Body of pancreas (tissue), 4 donors: ENCODE measurements around the gene CIPC. TPM values are rescaled to one million over a fixed set of nuclear protein-coding genes. Genes with fewer than 3 reads are reported as not detected.
A peak's percentile ranks its signal among the peaks of the same experiment; 100 is the strongest.

Source experiments
- ATAC-seq: fragments of 150-250 bp; one replicate; pipeline ENCODE4 v1.9.1; 2016
- DNase-seq, 4 donors: peaks; one replicate each; pipeline ENCODE4 v3.0.0-alpha.2; 2019
- H3K27ac ChIP-seq, 4 donors: fragments of 200-600 bp; sonication (generic); 1 replicate in 3 of 4; 2 replicates in 1 of 4; pipeline versions ENCODE4 v1.5.1 to v1.6.1; 2016 to 2019; ENCODE audit warnings: mild to moderate bottlenecking in 1 of 4, mixed read lengths in 1 of 4, moderate library complexity in 1 of 4
- H3K27me3 ChIP-seq, 2 donors: fragments of 200-600 bp; sonication (generic); one replicate each; pipeline ENCODE4 v1.6.0; 2016; ENCODE audit warnings: mild to moderate bottlenecking in 1 of 2
- H3K36me3 ChIP-seq, 2 donors: fragments of 200-600 bp; sonication (generic); replicated peaks in 1 of 2; 2 replicates each; pipeline ENCODE4 v1.5.1; 2016; ENCODE audit warnings: low read depth in 2 of 2; ENCODE audit not compliant: insufficient read depth in 1 of 2
- H3K4me1 ChIP-seq: fragments of 200-600 bp; sonication (generic); one replicate; pipeline ENCODE4 v1.6.0; 2016
- H3K4me3 ChIP-seq, 2 donors: fragments of 200-600 bp; sonication (generic); 1 replicate in 1 of 2; 2 replicates in 1 of 2; pipeline ENCODE4 v1.5.1; 2016 to 2019
- H3K9me3 ChIP-seq, 3 donors: fragments of 200-600 bp; sonication (generic); 1 replicate in 2 of 3; 2 replicates in 1 of 3; pipeline ENCODE4 v1.5.1; 2016
- CTCF ChIP-seq, 7 experiments: fragments of 450-650 bp in 4 of 7; fragments of 200-600 bp in 3 of 7; sonication (generic) in 3 of 7; IDR thresholded peaks; one replicate each; pipeline ENCODE4 v1.5.1; 2016 to 2019; ENCODE audit warnings: antibody characterized with exemption in 7 of 7
- POLR2A ChIP-seq, 3 donors: fragments of 450-650 bp; IDR thresholded peaks; one replicate each; pipeline ENCODE4 v1.6.1; 2016; ENCODE audit warnings: antibody characterized with exemption in 3 of 3, mild to moderate bottlenecking in 2 of 3
- WGBS, 2 donors: methylation state at CpG; one replicate each; pipeline ENCODE4 v1.1.5; 2017; 5-methylcytosine and 5-hydroxymethylcytosine counted together
- intact Hi-C: fragments of 100-400 bp; cut with DNase I; formaldehyde crosslinking; loops from one replicate; pipeline ENCODE4 v1.15.1; 2023
- total RNA-seq, 2 donors: library from RNA; depleted of rRNA; stranded (reverse); fragments of >200 nt; gene quantifications; one replicate each; pipeline ENCODE4 v1.1.0, GENCODE V29; 2016

CIPC gene
- total RNA-seq, 2 donors from 2014 or later, result 13.7 to 17.1 TPM

- Histone ChIP-seq H3K9me3 (no peaks in the 10 kb centered on the region), H3K27me3 (no peaks in the 10 kb centered on the region), H3K4me3 (no peak overlapping the region), H3K4me1 (peaks cover 30% of the 10 kb centered on the region), H3K36me3 (no peaks in the 10 kb centered on the region), H3K27ac (no peak overlapping the region)
- TF ChIP-seq POLR2A (IDR thresholded peaks at IDR 0.05) (no peak), CTCF (IDR thresholded peaks at IDR 0.05) (no peak)
- 80 to 88% methylated on average over 4 of the region's 4 CpGs for whole genome bisulfite sequencing, 2 donors
- DNase-seq, result no peak
- intact Hi-C loops, result no loop called here
- ATAC-seq, result no peak
Observed at GRCh38 chr14:77126461-77126990, 28.5 kb downstream of the CIPC start.

DNA sequence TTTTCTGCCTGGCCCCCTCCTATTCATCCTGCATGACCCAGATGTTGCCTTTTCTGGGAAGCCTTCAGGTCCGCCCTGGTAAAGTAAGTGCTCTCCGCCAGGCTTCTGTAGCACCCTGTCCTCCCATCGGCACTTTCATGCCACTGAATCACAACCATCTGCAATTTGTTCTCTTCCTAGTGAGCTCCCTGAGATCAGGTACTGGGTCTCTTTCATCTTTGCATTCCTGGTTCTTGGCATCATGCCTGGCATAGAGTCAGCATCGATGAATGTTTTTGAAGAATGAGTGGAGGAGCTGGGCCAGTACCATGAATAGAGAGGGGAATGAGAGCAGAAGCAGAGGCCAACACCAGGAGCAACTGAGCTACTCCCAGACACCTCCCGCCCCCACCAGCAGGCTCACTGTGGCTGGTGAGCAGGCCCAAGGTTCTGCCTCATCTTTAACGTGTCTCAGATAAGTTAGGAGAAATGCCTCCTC, 30.4 kb downstream of the CIPC start:
- peaks cover 20% of the 10 kb centered on the region for H3K4me1 ChIP-seq
- no peak overlapping the region for H3K4me3 ChIP-seq
- no peaks in the 10 kb centered on the region for H3K9me3 ChIP-seq
- no peaks in the 10 kb centered on the region for H3K27me3 ChIP-seq
- TF ChIP-seq POLR2A (IDR thresholded peaks at IDR 0.05), result no peak
- TF ChIP-seq CTCF (IDR thresholded peaks at IDR 0.05), result no peak
- H3K36me3 ChIP-seq, result no peaks in the 10 kb centered on the region
- H3K27ac ChIP-seq, result no peak overlapping the region
- ATAC-seq, result no peak
- intact Hi-C loops, result no loop called here
- WGBS, 2 donors, result 46 to 52% methylated on average over 6 of the region's 6 CpGs
- peak in 3 of 4 donors; percentile 35 to 61 (median 39) for DNase-seq

GRCh38 chr14:77130386-77130785, 32.3 kb downstream of the CIPC start:
- H3K9me3 ChIP-seq, result no peaks in the 10 kb centered on the region
- ATAC-seq (no peak), DNase-seq (no peak)
- H3K4me1 ChIP-seq, result peaks cover 2% of the 10 kb centered on the region
- TF ChIP-seq CTCF (IDR thresholded peaks at IDR 0.05) (no peak), POLR2A (IDR thresholded peaks at IDR 0.05) (no peak)
- H3K27me3 ChIP-seq, result peaks cover 0 to 5% of the 10 kb centered on the region in 2 donors
- H3K4me3 ChIP-seq, result no peak overlapping the region
- no peaks in the 10 kb centered on the region for H3K36me3 ChIP-seq
- intact Hi-C loops, result no loop called here
- no peak overlapping the region for H3K27ac ChIP-seq
- WGBS, 2 donors, result 40 to 71% methylated on average over 2 to 3 of the region's 3 CpGs

DNA sequence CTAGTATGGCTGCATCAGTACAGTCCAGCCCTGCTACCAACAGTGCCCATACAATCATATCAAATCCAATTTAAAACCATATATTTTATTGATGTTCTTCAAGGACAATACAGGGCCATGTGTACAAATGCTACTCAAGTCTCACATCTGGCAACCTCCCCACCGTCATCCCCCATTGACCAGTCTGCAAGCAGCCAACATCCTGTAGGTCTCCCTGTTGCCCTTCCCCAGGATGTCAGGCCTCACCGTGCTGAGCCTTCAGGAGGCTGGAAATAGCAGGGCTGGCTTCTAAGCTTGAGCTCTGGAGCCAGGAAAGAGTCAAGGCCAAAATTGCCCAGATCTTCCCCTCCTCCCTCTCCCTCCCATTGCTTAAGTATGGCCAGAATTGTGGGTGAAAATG, 33.1 kb downstream of the CIPC start:
- 39 to 48% methylated on average over 2 of the region's 2 CpGs for WGBS, 2 donors
- peaks cover 0 to 5% of the 10 kb centered on the region in 2 donors for H3K27me3 ChIP-seq

More for the DNA sequence above, 33.1 kb downstream of the CIPC start:
- no peaks in the 10 kb centered on the region for H3K4me1 ChIP-seq
- no peaks in the 10 kb centered on the region for H3K36me3 ChIP-seq
- H3K4me3 ChIP-seq, result no peak overlapping the region
- H3K9me3 ChIP-seq, result no peaks in the 10 kb centered on the region
- DNase-seq (no peak), ATAC-seq (no peak)
- intact Hi-C loops, result no loop called here
- no peak overlapping the region for H3K27ac ChIP-seq
- TF ChIP-seq CTCF (IDR thresholded peaks at IDR 0.05) (no peak), POLR2A (IDR thresholded peaks at IDR 0.05) (no peak)
